ENCODE measurements around the gene SECISBP2L. TPM values are rescaled to one million over a fixed set of nuclear protein-coding genes. Genes with fewer than 3 reads are reported as not detected.

Gene SECISBP2L
- total and polyA plus RNA-seq, 12 donors: 6.2 to 49.8 (median 42.4) TPM

DNA sequence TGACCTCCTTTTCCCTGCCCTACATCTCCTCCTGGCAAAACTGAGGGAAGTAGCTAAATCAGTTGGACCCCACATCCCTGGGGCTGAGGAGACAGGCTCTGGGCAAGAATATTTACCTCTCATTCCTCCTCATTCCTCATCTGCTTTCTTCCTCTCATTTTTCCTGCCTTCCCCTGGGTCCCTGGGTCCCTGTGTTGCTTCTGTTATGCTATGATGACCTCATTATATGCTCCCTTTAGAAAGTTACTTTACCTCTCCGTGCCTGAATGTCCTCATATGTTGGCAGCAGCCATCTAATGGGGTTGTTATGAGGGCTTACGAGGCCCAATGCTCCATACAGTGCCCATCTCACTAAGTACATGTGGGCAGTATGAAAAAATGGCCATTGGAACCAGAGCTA is 81.3 kb downstream of the SECISBP2L start:
- Histone ChIP-seq H3K36me3 (no peaks in the 10 kb centered on the region), H3K27ac (no peak overlapping the region), H3K4me3 (no peak overlapping the region), H3K4me1 (peaks cover 0 to 27% (median 13%) of the 10 kb centered on the region in 9 donors), H3K9me3 (no peaks in the 10 kb centered on the region), H3K27me3 (peaks cover 0 to 24% (median 0%) of the 10 kb centered on the region in 7 donors)
- DNase-seq: no peak
- no peak for ATAC-seq
- 84 to 85% methylated on average over 2 of the region's 2 CpGs for WGBS, 2 donors
- intact Hi-C loops (cut with DNase I): loop anchor here in 5 of 10 donors (5.0 kb wide), 1 partner anchor 88 kb away; the partner anchor contains the start of gene EID1 (in 5 of the 5)
- TF ChIP-seq, protein P1, sequence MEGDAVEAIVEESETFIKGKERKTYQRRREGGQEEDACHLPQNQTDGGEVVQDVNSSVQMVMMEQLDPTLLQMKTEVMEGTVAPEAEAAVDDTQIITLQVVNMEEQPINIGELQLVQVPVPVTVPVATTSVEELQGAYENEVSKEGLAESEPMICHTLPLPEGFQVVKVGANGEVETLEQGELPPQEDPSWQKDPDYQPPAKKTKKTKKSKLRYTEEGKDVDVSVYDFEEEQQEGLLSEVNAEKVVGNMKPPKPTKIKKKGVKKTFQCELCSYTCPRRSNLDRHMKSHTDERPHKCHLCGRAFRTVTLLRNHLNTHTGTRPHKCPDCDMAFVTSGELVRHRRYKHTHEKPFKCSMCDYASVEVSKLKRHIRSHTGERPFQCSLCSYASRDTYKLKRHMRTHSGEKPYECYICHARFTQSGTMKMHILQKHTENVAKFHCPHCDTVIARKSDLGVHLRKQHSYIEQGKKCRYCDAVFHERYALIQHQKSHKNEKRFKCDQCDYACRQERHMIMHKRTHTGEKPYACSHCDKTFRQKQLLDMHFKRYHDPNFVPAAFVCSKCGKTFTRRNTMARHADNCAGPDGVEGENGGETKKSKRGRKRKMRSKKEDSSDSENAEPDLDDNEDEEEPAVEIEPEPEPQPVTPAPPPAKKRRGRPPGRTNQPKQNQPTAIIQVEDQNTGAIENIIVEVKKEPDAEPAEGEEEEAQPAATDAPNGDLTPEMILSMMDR (IDR thresholded peaks at IDR 0.05): no peak

DNA sequence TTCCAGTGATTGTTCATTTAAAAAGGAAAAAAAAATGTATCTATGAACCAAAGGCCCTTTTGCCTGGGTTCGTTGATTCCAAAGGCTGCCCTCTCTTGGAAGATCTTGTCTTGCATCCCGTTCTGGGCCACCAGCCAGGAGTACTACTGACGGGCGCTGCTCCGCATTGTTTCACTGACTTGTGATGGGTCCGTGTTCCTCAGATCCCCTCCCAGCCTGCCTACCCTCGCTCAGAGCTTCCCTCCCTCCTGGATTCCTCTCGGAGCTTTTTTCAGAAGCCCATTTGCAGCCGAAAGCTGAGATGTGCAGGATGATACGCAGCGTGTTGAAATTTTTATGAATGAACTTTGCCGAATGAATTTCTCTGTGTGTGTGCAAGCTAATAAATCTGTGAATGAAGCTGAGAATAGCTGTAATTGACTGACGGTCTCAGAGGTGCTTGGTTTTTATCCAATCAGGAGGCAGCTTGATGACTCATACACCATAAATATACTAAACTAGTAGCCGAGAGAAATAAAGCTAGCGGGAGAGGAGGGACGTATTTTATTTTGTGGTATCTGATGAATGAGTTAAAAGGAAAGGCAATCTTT is 82.6 kb downstream of the SECISBP2L start, which contains the start of gene SHC4:
Gene SHC4 (minus strand): TSS at position 396 of the 590 bp plus-strand sequence. CDS start 904 bp downstream, outside the sequence.
- Histone ChIP-seq H3K4me3 (peak within 1 kb of the TSS; percentile 36 to 72 (median 60)), H3K9me3 (no peaks in the 10 kb centered on the region), H3K27me3 (peaks cover 0 to 24% (median 0%) of the 10 kb centered on the region in 7 donors), H3K4me1 (peaks cover 0 to 27% (median 13%) of the 10 kb centered on the region in 9 donors), H3K27ac (peak within 1 kb of the TSS in 6 of 10 donors; percentile 13 to 60 (median 29)), H3K36me3 (no peaks in the 10 kb centered on the region)
- peak; percentile 61 to 68 for DNase-seq
- TF ChIP-seq, protein P1 (IDR thresholded peaks at IDR 0.05): peak in 6 of 9 donors; percentile 18 to 48 (median 32)
- WGBS, 2 donors: 0% methylated on average over 16 of the region's 16 CpGs
- peak; percentile 74 to 90 (median 84) for ATAC-seq
- intact Hi-C loops (cut with DNase I): loop anchor here in 6 of 10 donors (1.0 to 5.0 kb wide), 2 partner anchors 85 to 86 kb away; partner anchors contain the start of gene EID1 (in 6 of the 6)

DNA sequence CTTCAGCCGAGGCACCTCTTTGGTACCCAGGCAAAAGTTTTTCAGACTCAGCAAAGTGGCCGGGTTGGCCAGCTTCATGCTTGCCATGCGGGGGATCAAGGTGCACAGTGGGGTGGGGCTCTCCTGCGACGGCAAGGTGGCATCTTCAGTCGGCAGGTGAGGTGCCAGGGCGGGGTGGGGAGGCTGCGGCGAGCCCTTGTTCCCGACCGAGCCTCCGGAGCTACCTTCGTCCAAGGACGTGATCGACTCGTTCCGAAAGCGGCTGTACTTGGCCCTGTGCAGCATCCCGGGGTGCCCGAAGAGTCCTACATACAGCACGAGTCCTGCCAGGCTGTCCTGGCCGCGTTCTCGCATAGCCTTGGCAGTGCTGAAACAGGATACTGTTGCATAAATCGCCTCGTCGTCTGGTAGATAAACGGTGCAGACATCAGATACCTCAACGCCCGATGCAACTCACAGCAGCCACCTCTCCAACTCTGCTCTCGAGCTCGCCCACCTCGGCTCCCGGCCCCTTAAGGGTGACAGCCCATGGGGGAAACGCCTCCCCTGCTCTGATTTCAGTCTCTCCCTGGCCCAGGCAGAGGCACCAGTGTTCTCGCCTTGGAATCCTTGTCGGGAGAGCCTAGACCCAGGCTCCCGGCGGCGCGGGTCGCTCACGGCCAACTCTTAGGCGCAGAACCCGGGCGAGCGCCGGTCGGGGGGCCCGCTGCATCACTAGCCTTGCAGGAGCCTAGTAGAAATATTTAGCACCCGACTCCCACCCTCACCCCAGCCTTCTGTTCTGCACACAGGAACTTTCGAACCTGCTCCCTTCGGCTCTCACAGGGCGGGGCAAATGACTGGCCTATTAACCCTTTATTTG is 83.4 kb downstream of the SECISBP2L start:
- peaks cover 0 to 27% (median 13%) of the 10 kb centered on the region in 9 donors for H3K4me1 ChIP-seq
- no peaks in the 10 kb centered on the region for H3K36me3 ChIP-seq
- peak overlapping the region; percentile 36 to 72 (median 60) for H3K4me3 ChIP-seq
- peak in 1 of 2 donors; percentile 31 for DNase-seq
- TF ChIP-seq, protein P1 (IDR thresholded peaks at IDR 0.05): no peak
- WGBS, 2 donors: 5 to 8% methylated on average over 54 of the region's 54 CpGs
- peak overlapping the region in 6 of 10 donors; percentile 13 to 60 (median 29) for H3K27ac ChIP-seq
- peaks cover 0 to 24% (median 0%) of the 10 kb centered on the region in 7 donors for H3K27me3 ChIP-seq
- ATAC-seq: peak; percentile 51 to 91 (median 78)
- intact Hi-C loops (cut with DNase I): loop anchor here in 6 of 10 donors (1.0 to 5.0 kb wide), 2 partner anchors 85 to 86 kb away; partner anchors contain the start of gene EID1 (in 6 of the 6)
- no peaks in the 10 kb centered on the region for H3K9me3 ChIP-seq

- TF ChIP-seq, protein P1 (IDR thresholded peaks at IDR 0.05): no peak
- ATAC-seq: no peak
- Histone ChIP-seq H3K36me3 (no peaks in the 10 kb centered on the region), H3K4me3 (no peak overlapping the region), H3K27ac (no peak overlapping the region), H3K4me1 (peaks cover 0 to 10% (median 0%) of the 10 kb centered on the region in 9 donors), H3K27me3 (no peaks in the 10 kb centered on the region), H3K9me3 (no peaks in the 10 kb centered on the region)
- intact Hi-C loops (cut with DNase I): no loop called here
- no peak for DNase-seq
- WGBS, 2 donors: 79 to 83% methylated on average over 3 of the region's 3 CpGs
Observed at GRCh38 chr15:48955967-48956366, 90.3 kb downstream of the SECISBP2L start.
